ENCODE measurements around the gene CYB561. TPM values are rescaled to one million over a fixed set of nuclear protein-coding genes. Genes with fewer than 3 reads are reported as not detected.

Gene CYB561
- total and polyA plus RNA-seq, 9 of the 15 experiments (the other 6 are each of a cell fraction or from before 2014, with no cell fraction given) = 4.0 to 30.8 (median 17.4) TPM

GRCh38 chr17:63426041-63426916, 19.8 kb downstream of the CYB561 start:
- in situ Hi-C loops (cut with MboI) = loop anchor here (25.0 kb wide), 1 partner anchor 411 kb away; the partner anchor contains the start of genes FTSJ3, PSMC5 and SMARCD2
- BruUV-seq (replicated peaks) = no TSS peak
- H3K36me3 ChIP-seq (ENCODE audit: control insufficient read depth, insufficient read depth, low read length) = 0 out of 3 replicates have a peak, but pooled peaks cover 2% of the 10 kb centered on the region
- no peak overlapping the region for H2AFZ ChIP-seq (ENCODE audit: low read depth, low read length)
- H3K9me1 ChIP-seq (ENCODE audit: control insufficient read depth, insufficient read depth, low read length) = no peaks in the 10 kb centered on the region
- no peaks in the 10 kb centered on the region for H3K79me2 ChIP-seq (ENCODE audit: control insufficient read depth, insufficient read depth, low read length)
- POLR2A ChIA-PET = interaction anchor here (0.6 to 2.4 kb wide), 14 partner anchors 10 to 253 kb away, joined by 3 to 13 read pairs (median 4); partner anchors contain the start of genes CYB561 and DCAF7
- peak; percentile 60 for FAIRE-seq
- CTCF ChIA-PET (ENCODE audit: low intra/inter-chr PET ratio) = interaction anchor here (0.6 to 4.3 kb wide), 5 partner anchors 20 to 408 kb away, joined by 3 to 36 read pairs (median 7); partner anchors contain the start of gene ACE
- no peak overlapping the region for H3K27ac ChIP-seq (ENCODE audit: extremely low read depth, low read depth, low read length)
- no peak overlapping the region for H3K9ac ChIP-seq (ENCODE audit: insufficient read depth in 1 of 2, low read depth in 2 of 2, low read length in 2 of 2)
- no peak for DNase-seq (ENCODE audit: extremely low read depth in 1 of 4, low spot score in 3 of 4)
- H3K27me3 ChIP-seq (ENCODE audit: control insufficient read depth in 2 of 2, insufficient read depth in 2 of 2, low read length in 2 of 2) = no peaks in the 10 kb centered on the region
- intact Hi-C loops (cut with micrococcal nuclease) = loop anchor here (5.0 kb wide), 1 partner anchor 271 kb away; no protein-coding TSS in a partner anchor
- peak; percentile 45 for ATAC-seq
- H4K20me1 ChIP-seq (replicated peaks; ENCODE audit: control insufficient read depth, insufficient read depth, low read length) = no peaks in the 10 kb centered on the region
- H3K4me1 ChIP-seq (replicated peaks in 1 of 2; ENCODE audit: control insufficient read depth in 2 of 2, insufficient read depth in 2 of 2, low read length in 2 of 2) = peaks cover 5 to 14% of the 10 kb centered on the region in 2 experiments
- TF ChIP-seq ZBTB43 (CRISPR knock-in tag; IDR thresholded peaks at IDR 0.05) (no peak), ZKSCAN1 (IDR thresholded peaks at IDR 0.05; ENCODE audit: low read depth, low read length) (0 out of 2 replicates have a peak, but pooled peaks have one; percentile 21), HINFP (tag; conservative IDR thresholded peaks at IDR 0.05; ENCODE audit: low read depth) (no peak), ZNF24 (IDR thresholded peaks at IDR 0.05) (no peak), CTCF (IDR thresholded peaks at IDR 0.05 in 2 of 3, conservative IDR thresholded peaks at IDR 0.05 in 1 of 3; ENCODE audit: insufficient read depth in 2 of 3, low read depth in 1 of 3, low read length in 3 of 3) (peak; percentile 9 to 34 (median 24); a peak in 2 of 6 replicates), SRSF1 (IDR thresholded peaks at IDR 0.05; ENCODE audit: low read depth, low read length) (no peak), CHCHD3 (CRISPR knock-in tag; IDR thresholded peaks at IDR 0.05) (no peak), ZBTB1 (CRISPR knock-in tag; IDR thresholded peaks at IDR 0.05; ENCODE audit: borderline replicate concordance, low read depth) (no peak), ARID3A (IDR thresholded peaks at IDR 0.05; ENCODE audit: borderline replicate concordance, low read depth, low read length) (no peak)
- no peak overlapping the region for H3K4me2 ChIP-seq (ENCODE audit: insufficient read depth, low read length)
- H3K4me3 ChIP-seq = no peak overlapping the region
- WGBS (ENCODE audit: insufficient coverage, low coverage, missing lambda C conversion rate) = 63% methylated on average over 22 of the region's 22 CpGs
- H3K9me3 ChIP-seq (replicated peaks; ENCODE audit: control insufficient read depth, insufficient read depth, low read depth, low read length) = no peaks in the 10 kb centered on the region
